GM18498 (cell line): Measurements from ENCODE around the gene ADGRD1.
"Not testable (repeated sequence)": the region's sequence is repeated elsewhere in the genome, so short reads cannot be mapped to it uniquely, and the experiment has no call there.

Source experiments
- ATAC-seq: cut with Tn5 transposase; IDR thresholded peaks from one replicate; pipeline ENCODE4 v1.9.1; 2021; ENCODE audit warnings: mild to moderate bottlenecking, moderate library complexity; ENCODE audit not compliant: unreplicated experiment

Gene ADGRD1

GRCh38 chr12:131113568-131114270, 160.0 kb downstream of the ADGRD1 start:
- no peak for ATAC-seq

- no peak for ATAC-seq
Observed at GRCh38 chr12:131114271-131114670, 160.6 kb downstream of the ADGRD1 start.

GRCh38 chr12:131114942-131115584, 161.4 kb downstream of the ADGRD1 start:
- ATAC-seq = no peak

GRCh38 chr12:131115766-131116467, 162.2 kb downstream of the ADGRD1 start:
- ATAC-seq = no peak

GRCh38 chr12:131116468-131117117, 162.9 kb downstream of the ADGRD1 start:
- ATAC-seq = no peak

- no peak for ATAC-seq
Observed at GRCh38 chr12:131117438-131118245, 163.9 kb downstream of the ADGRD1 start.

- ATAC-seq = no peak
Observed at GRCh38 chr12:131118371-131118770, 164.7 kb downstream of the ADGRD1 start.

DNA sequence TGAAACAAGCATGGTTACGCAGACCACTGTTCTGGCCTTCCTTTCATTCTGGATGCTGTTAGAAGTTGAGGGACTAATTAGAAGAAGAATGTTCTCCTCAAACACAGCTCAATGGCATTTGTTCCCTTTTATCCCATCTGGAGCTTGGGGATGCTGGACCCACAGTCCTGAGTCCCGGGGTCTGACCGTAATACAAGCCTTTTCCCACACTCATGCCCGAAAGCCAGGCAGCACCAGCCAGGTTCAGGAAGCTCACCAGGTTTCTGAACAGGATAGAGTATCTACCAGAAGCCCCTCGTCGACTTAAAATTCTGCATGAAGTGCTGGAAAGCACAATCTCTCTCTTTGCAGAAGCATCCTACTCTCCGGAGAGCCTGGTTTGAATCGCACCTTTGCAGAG, 165.6 kb downstream of the ADGRD1 start:
- ATAC-seq = not testable (repeated sequence)

GRCh38 chr12:131119936-131120335, 166.2 kb downstream of the ADGRD1 start:
- no peak for ATAC-seq

- ATAC-seq = no peak
Observed at GRCh38 chr12:131120831-131121271, 167.1 kb downstream of the ADGRD1 start.

- ATAC-seq = no peak
Observed at GRCh38 chr12:131121705-131122405, 168.1 kb downstream of the ADGRD1 start.

- no peak for ATAC-seq
Observed at GRCh38 chr12:131122631-131123030, 168.9 kb downstream of the ADGRD1 start.

DNA sequence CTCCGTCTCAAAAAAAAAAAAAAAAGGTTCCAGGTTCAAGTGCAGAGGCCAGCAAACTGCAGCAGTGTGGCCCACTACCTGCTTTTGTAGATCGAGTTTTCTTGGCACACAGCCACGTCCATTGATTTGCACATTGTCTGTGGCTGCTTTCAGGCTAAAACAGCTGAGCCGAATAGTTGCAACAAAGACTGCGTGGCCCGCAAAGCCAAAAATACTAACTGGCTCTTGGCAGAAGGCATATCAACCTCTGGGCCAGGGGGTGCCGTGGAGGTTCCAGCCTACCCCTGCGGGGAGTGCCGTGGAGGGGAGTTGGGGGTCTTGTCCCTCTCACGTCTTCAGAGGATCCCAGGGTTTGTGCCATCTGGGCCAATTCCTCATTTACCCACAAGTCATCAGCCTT, 170.1 kb downstream of the ADGRD1 start:
- ATAC-seq = no peak

GRCh38 chr12:131124487-131125280, 171.0 kb downstream of the ADGRD1 start:
- ATAC-seq = no peak

GRCh38 chr12:131126662-131127173, 173.0 kb downstream of the ADGRD1 start:
- ATAC-seq = no peak

- no peak for ATAC-seq
Observed at GRCh38 chr12:131128556-131128955, 174.8 kb downstream of the ADGRD1 start.

GRCh38 chr12:131128966-131129619, 175.4 kb downstream of the ADGRD1 start:
- ATAC-seq = not testable (repeated sequence)

- ATAC-seq = no peak
Observed at GRCh38 chr12:131129839-131130238, 176.1 kb downstream of the ADGRD1 start.
